Measurements from ENCODE around the gene LGR6.
"Not testable (repeated sequence)": the region's sequence is repeated elsewhere in the genome, so short reads cannot be mapped to it uniquely, and the experiment has no call there.

Gene LGR6

GRCh38 chr1:202160377-202160940 lies 33.1 kb upstream of the LGR6 start, which contains the start of gene PTPN7:
Gene PTPN7 (minus strand): TSS chr1:202160602. CDS start chr1:202159402, 1,200 bp downstream.
- DNase-seq, result no peak

GRCh38 chr1:202161151-202162046 lies 32.2 kb upstream of the LGR6 start:
- DNase-seq, result no peak

- DNase-seq, result no peak
Measured at GRCh38 chr1:202162047-202162417, 31.6 kb upstream of the LGR6 start.

GRCh38 chr1:202162418-202163280 lies 30.9 kb upstream of the LGR6 start:
- no peak for DNase-seq

- no peak for DNase-seq
Measured at GRCh38 chr1:202163281-202164270, 30.0 kb upstream of the LGR6 start.

- no peak for DNase-seq
Measured at GRCh38 chr1:202164271-202165037, 29.1 kb upstream of the LGR6 start.

- DNase-seq, result no peak
Measured at GRCh38 chr1:202165267-202165941, 28.2 kb upstream of the LGR6 start.

GRCh38 chr1:202165942-202166843 lies 27.4 kb upstream of the LGR6 start:
- no peak for DNase-seq

GRCh38 chr1:202167054-202167453 lies 26.5 kb upstream of the LGR6 start:
- DNase-seq, result not testable (repeated sequence)

- DNase-seq, result no peak
Measured at GRCh38 chr1:202167708-202168415, 25.7 kb upstream of the LGR6 start.

- DNase-seq, result no peak
Measured at GRCh38 chr1:202168861-202169260, 24.7 kb upstream of the LGR6 start.

- peak; percentile 51 for DNase-seq
Measured at GRCh38 chr1:202170726-202171125, 22.9 kb upstream of the LGR6 start.

GRCh38 chr1:202171292-202172014 lies 22.1 kb upstream of the LGR6 start:
- no peak for DNase-seq

- DNase-seq, result no peak
Measured at GRCh38 chr1:202172015-202172355, 21.6 kb upstream of the LGR6 start.

- no peak for DNase-seq
Measured at GRCh38 chr1:202173993-202174392, 19.6 kb upstream of the LGR6 start.

- DNase-seq, result no peak
Measured at GRCh38 chr1:202176949-202177927, 16.4 kb upstream of the LGR6 start.
